GM21390 (cell line): Measurements from ENCODE around the gene NFKBIB.

Source experiments
- ATAC-seq: cut with Tn5 transposase; IDR thresholded peaks from one replicate; pipeline ENCODE4 v1.9.1; 2021; ENCODE audit not compliant: unreplicated experiment

Gene NFKBIB

DNA sequence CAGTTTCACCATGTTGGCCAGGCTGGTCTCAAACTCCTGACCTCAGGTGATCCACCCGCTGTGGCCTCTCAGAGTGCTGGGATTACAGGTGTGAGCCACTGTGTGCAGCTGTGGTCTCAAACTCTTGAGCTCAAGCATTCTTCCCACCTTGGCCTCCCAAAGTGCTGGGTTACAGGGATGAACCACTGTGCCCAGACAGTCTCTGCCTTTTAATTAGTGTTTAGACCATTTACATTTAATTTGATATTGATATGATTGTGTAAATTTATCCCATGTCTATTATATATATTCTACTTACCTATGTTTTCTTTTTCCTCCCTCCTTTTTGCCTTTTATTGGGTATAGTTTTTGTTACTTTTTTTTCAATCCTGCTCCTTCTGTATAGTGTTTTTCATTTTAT is 1.9 kb downstream of the NFKBIB start:
- ATAC-seq, result no peak

DNA sequence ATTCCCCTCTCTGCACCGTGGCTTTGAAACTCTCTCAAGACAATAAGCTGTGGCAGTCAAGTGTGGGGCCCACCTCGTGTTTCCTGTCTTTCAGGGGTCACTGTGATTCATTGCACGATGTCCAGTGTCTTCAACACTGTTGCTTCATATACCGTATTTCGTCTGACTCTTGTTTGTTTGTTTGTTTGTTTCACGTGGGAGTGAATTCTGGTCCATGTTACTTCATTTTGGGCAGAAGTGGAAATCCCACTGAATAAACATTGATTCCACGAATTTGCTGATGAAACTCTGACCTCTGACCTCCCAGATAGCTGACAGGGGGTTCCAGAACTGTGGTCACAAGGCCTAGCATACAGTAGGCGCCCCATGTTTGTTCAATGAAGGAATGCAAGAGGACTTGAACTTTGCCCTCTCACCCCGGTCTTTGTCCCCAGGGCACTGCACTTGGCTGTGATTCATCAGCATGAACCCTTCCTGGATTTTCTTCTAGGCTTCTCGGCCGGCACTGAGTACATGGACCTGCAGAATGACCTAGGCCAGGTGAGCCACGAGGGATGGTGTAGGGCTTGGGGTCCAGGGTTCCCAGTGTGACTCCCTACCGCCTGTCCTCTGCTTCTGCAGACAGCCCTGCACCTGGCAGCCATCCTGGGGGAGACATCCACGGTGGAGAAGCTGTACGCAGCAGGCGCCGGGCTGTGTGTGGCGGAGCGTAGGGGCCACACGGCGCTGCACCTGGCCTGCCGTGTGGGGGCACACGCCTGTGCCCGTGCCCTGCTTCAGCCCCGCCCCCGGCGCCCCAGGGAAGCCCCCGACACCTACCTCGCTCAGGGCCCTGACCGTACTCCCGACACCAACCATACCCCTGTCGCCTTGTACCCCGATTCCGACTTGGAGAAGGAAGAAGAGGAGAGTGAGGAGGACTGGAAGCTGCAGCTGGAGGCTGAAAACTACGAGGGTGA is 5.1 kb downstream of the NFKBIB start:
- no peak for ATAC-seq

DNA sequence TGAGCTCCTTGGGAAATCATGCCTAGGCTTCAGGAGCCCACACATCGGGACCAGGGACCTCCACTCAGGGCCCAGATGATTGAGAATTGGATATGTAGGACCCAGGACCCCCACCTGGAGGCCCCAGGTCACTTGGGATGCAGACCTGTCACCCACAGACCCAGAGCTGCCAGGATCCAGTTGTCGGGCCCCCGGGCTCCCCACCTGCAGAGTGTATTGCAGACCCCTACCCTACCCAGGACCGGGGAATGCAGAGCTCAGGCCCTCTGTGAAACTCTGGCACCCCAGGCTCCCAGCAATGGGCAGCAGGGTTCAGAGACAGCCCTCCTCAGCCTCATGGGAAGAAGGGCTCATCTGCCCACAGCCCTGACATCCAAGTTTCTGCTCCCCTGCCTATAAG is 5.9 kb downstream of the NFKBIB start:
- no peak for ATAC-seq

DNA sequence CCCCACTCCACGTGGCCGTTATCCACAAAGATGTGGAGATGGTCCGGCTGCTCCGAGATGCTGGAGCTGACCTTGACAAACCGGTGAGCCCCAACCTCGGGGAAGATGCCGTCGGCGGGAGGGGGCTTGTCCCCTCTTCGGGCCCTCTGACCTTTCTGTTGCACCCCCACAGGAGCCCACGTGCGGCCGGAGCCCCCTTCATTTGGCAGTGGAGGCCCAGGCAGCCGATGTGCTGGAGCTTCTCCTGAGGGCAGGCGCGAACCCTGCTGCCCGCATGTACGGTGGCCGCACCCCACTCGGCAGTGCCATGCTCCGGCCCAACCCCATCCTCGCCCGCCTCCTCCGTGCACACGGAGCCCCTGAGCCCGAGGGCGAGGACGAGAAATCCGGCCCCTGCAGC is 7.5 kb downstream of the NFKBIB start:
- ATAC-seq, result no peak

DNA sequence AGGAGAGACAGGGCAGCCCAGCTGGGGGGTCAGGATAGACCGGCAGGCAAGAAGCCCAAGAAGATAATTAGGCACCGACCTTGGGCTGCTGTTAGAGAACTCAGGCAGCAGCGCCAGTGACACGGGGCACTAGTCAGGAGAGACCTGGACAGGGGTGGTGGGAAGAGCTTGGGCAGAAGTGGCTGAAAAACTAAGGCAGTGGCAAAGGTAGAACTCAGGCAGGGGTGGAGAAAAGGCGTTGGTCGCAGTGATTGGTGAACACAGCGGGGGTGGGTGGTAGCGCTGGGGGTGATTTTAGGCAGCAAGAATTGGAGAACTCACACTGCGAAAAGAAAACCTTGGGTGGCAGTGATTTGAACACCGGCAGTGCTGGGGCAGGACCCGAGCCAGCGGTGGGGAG is 7.9 kb downstream of the NFKBIB start:
- ATAC-seq, result no peak

DNA sequence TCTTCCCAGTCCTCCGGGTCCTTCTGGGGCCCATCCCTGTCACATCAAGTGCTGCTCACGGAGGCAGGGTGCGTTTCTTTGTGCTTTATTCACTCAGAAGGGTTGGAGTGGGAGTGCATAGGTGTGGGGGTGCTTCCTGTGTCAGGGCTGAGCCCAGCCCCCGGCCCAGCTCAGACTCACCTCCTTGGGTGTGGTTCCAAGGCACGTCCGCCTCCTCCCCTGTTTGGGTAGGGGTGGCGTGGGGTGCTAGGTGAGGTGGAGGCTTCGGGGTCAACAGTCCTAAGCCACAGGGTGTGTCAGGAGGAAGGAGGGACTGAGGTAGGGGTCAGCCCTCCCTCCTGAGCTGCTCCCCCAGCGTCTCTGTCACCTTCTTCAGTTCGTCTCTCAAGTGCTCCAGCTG is 9.1 kb downstream of the NFKBIB start:
- ATAC-seq, result no peak

DNA sequence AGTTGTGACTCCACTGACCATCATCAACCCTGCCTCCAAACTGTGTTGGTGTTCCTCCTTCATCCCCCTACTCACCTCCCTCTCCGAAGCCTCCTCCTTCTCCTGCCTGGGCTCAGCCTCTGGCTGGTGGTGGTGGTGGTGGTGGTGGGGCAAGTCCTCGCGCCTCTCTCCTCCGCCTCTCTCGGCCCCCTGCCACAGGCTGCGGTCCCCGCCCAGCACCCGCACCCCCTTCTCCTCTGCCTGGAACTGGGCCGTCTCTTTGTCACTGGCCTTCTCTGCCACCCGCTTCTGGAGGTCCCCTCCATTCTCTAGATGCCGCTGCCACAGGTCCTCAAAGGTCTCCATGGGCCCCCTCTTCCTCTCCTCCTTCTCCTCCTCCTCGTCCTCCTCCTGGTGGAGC is 10.7 kb downstream of the NFKBIB start:
- no peak for ATAC-seq

DNA sequence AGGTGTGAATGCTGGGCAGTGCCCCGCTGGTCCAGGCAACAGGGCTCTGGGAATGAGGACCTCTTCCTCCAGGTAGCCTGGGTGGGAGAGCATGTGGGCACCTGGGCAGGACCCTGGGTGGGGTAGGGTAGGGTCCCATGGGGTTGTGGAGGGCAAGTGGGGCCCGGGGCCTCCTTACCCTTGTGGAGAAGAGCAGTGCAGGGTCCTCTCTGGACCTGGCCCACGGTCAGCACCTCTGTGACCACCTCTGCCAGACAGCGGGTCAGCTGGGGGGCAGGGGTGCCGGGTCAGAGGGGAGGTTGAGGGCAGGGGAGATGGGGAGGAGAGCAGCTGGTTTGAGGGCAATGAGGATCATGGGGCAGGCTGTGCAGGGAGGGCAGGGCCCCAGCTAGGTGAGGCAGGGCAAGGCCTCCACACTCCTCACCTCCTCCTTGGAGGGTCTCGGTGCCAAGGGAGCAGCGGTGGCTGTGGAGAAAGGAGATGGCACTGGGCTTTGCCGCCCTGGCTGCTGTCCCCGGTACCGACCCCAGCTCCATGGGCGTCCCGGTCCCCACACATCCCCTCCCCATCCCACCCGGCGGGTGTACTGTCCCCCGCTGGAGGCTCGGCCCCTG is 11.7 kb downstream of the NFKBIB start:
- no peak for ATAC-seq

DNA sequence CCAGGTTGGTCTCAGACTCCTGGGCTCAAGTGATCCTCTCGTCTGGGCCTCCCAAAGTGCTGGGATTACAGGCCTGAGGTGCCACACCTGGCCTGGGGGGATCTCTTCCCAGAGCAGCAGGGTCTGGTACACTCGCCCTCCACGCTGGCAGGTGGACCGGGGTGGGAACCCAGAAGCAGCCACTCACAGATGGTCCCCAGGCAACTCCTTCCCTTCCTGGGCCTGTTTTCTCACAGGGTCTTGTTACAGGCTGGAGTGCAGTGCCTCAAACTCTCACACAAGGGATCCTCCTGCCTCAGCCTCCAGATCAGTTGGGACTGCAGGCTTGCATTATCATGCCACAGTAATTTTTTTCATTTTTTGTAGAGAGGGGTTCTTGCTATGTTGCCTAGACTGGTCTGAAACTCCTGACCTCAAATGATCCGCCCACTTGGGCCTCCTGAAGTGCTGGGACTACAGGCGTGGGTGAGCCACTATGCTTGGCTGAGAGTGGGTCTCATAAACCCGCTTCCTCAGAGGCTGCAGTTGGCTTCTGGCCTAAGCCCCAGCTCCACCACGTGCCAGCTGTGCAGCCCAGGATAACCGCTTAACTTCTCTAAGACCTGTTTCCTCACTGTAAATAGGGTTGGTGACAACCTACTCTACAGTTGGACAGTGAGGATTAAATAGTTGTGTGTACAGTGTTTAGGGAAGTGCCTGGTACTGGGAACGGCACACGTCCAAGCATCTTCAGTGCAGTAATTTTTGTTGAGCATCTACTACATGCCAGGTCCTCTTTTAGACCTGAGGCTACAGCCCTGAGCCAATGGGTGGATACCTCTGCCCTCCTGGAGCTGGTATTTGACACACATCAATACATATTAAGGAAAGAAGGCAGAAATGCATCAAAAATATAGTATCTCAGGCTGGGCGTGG is 13.1 kb downstream of the NFKBIB start:
- ATAC-seq, result no peak

DNA sequence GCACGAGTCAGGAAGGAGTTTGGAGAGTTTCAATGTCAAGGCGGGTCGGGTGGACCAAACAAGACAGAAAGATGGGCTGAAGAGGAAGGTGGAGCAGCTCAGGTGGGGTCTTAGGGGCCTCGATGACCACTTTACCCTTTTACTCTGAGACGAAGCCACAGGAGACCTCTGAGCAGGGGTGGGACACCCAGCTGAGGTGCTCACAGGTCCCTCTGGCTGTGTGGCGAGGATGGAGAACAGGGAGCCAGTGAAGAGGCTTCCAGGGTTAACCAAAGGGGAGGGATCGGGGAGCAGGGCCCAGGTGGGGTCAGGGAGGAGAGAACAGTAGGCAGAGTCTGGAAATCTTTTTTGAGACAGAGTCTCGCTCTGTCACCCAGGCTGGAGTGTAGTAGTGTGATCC is 14.2 kb downstream of the NFKBIB start:
- ATAC-seq, result no peak

DNA sequence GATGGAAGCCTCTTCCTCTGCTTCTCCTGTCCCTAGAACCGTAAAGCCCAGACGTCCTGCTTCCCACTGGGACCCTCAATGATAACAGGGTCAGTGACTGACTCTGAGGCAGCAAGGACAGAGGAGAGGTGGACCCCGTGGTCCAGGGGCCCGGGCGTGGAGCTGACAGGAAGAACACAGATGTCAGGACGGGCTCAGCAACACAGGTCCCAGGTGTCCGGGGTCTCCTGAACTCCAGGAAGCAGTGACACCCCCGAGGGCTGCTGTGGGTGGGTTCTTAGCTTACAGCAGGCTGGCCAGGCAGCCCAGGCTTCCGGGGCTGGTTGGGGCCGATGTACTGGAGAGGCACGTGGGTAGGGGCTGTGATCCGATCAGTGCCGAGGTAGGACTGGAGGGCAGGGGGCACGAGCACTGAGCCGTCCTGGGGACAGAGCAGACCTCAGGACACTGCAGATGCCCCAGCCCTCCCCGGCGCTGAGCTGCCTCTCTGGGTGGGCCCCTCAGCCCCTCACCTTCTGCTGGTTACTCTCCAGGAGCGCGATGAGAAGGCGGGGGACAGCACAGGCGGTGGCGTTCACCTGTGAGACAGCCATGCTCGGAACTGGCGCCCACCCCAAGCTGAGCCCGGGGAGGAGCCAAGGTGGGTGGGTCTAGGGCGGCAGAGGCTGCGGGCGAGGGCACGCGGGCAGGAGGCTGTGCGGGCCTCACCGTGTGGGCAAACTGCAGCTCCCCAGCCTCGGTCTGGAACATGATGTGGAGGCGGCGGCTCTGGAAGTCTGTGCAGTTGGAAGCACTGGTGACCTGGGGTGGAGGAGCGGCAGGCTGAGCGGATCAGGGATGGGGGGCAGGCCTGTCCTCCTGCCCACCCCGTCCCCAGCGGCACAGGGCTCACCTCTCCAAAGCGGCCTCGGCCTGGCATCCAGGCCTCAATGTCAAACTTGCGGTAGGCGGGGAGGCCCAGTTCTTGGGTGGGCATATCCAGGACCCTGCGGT is 15.9 kb downstream of the NFKBIB start:
- ATAC-seq, result no peak

DNA sequence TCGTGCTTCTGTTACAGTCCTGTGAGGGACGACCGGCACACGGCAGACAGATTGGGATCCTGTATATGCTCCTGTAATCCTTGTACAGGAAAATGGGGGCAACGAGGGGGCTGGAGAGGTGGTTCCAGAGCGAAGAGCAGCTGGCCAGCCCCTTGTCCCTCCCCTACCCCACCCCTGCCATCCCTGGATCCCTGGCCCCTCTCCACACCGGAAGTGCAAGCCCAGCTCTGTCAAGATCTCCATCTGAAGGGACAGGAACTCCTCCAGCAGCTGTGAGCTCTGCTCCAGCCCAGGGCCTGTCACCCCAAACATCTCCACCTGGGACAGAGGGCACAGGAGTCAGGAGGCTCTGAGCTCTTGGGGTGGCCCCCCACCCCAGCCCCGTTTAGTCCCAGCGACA is 17.7 kb downstream of the NFKBIB start:
- ATAC-seq, result no peak

DNA sequence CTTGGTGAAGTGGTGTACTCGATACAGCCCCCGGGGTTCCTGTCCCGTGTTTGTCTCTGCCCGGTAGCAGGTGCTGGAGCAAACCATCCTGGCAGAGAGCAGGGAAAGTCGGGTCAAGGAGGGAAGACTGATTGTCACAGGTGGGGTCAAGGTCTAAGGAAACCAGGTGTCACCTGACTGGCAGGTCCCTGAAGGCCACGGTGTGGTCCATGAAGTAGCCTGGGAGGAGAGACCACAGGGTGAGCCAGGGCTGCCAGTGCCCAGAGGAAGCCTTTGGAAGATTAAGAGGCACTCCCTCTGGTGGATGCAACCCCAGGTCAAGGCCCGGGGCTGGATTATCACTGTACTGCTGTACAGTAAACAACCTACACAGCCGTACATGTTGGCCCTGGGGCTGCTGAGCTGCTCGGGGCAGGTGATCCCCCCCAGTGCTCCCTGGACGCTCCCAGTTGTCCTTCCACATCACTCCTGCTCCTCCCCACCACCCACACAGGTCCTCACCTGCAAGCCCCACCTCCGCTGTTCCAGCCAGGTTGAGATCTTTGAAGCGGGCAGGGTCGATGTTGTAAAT is 18.2 kb downstream of the NFKBIB start:
- ATAC-seq, result no peak

DNA sequence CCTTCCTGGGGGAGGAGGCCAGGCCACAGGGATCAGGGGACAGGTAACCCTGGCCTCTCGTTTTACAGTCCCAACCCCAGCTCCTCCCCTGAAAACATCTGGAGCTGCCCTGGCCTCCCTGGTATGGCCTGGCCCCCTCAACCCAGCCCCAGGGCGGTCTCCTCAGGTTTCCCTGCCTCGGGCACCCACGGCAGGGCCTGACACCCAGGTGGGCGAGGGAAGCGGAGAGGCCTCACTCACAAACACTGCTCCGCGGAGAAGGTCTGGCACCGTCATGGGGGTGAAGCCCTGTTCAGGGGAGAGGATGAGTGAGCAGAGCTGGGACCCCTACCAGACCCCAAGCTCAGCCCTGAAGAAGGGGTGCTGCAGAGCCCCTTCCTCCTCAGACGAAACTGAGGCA is 18.8 kb downstream of the NFKBIB start:
- ATAC-seq, result no peak

DNA sequence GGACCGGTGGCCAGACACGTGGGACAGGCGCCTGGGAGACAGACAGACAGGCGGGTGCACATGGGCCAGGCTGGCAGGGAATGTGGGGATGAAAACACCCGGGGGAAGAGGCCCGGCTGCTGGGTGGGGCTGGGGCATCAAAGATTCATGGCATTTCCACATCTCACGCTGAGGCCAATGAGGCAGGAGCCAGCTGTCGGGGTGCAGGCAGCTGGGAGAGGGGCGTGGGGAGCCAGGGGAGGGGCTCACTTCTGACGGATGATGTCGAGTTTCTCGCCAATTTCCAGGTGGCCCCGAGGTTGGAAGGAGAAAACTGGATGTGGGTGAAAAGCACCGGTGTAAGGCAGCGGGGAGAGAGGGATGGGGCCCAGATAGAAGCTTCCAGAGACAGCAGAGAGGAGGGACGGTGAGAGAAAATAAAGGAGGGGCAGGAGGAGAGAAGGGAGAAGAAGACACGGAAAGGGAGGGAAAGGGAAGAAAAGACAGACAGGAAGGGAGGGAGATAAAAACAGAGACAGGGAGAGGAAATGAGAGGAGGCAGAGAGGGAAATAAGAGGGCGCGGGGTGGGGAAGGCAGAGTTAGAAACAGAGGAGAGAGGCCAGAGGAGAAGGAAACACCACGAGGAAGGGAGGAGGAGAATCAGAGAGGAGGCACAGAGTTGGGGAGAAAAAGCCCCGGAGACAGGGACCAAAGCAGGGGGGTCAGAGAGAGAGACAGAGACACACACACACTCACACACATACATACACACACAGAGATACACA is 20.2 kb downstream of the NFKBIB start:
- ATAC-seq, result no peak

DNA sequence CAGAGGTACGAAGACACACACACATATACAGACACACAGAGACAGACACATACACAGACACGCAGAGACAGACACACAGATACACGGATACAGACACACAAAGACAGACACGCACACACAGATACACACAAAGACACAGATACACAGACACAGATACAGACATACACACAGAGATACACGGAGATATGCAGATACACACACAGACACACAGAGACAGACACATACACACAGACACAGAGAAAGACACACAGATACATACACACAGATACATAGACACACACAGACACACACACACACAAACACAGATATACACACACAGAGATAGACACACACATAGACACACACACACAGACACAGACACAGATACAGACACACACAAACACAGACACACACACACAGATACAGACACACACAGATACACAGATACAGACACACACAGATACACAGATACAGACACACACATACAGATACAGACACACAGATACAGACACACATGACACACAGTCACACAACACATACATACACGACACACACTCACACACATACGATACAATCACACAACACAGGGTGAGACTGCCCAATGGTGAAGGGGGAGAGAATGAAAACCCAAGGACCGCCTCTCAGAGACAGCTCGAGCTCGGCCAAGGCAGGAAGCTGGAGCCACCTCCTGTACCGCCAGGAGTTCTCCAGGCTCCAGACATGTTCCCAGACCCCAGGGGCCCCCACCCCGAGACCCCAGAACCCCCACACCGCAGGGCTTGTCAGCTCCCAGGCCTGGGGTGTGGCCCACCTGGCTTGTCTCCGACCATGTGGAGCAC is 21.0 kb downstream of the NFKBIB start:
- ATAC-seq, result no peak

DNA sequence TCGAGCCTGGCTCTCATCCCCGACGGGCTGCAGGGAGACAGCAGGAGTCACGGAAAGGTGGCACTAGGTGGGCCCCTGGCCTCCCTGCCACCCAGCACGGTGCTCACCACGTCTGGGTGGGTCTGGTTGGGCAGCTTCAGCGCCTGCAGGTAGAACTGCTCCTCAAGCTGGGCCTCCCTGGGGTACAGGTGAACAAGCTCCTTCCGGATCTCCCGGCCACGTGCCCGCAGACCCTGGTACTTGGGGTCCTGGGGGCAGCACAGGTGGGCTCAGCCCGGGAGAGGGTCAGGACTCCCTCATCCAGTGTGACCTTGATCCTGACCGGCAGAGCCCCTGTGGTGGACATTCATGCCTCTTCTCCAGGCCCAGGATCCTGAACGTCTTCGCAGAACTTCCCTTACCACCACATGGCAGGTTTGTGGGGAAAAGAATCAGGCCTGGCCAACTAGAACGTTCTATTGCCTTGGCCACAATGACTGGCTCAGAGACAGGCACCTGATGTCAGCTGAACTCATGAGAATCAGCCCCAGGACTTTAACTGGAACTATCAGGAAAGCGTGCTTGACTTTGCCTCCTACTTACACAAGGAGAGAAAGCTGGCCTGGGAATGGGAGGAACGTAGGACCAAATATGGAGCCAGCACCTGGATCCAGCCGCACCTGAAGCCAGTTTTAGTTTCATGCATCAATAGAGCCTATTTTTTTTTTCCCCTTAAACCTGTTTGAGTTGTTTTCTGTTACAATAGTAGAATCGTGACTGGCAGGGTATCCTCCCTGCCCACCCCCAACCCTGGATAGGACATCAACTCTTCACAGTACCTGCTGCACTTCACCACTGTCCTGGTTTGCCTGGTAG is 21.9 kb downstream of the NFKBIB start:
- no peak for ATAC-seq
